ENCODE measurements around the gene AGO4. TPM values are rescaled to one million over a fixed set of nuclear protein-coding genes. Genes with fewer than 3 reads are reported as not detected.

The AGO4 gene
- total and polyA plus RNA-seq, 2 of the 8 experiments (the other 6 are each of a cell fraction or from before 2014, with no cell fraction given): 5.5 to 7.7 TPM

DNA sequence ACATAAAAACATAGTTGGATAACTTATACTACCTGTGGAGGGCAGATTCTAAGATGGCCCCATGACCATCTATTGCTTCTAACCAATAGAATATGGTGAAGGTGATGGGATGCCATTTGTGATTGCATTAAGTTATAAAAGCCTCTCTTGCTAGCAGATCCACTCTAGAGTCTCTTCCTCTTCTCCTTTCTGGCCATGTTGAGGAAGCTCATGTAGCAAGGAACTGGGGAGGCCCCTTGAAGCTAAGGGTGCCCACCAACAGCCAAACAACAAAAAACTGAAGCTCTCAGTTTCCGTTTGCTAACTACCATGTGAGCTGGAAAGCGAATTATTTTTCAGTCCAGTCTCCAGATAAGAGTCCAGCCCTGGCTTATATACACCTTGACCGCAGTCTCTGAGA lies 59.2 kb downstream of the AGO4 start:
- no peak overlapping the region for H3K56ac ChIP-seq (replicated peaks; ENCODE audit: insufficient read length, low read depth, low read length)
- no peak overlapping the region for H3K14ac ChIP-seq (ENCODE audit: insufficient read length)
- no peak overlapping the region for H4K5ac ChIP-seq (ENCODE audit: insufficient read length, low read depth, low read length)
- H3K4me3 ChIP-seq (ENCODE audit: extremely low read depth in 1 of 4, insufficient read depth in 2 of 4, low read depth in 3 of 4, low read length in 4 of 4): no peak overlapping the region
- no peak overlapping the region for H4K8ac ChIP-seq (ENCODE audit: extremely low read depth, insufficient read depth, low read length)
- no peak overlapping the region for H2BK15ac ChIP-seq (ENCODE audit: low read length)
- no peak overlapping the region for H2BK20ac ChIP-seq (ENCODE audit: low read length)
- H2BK120ac ChIP-seq (replicated peaks; ENCODE audit: low read depth, low read length): no peak overlapping the region
- no peak for DNase-seq (ENCODE audit: low read depth in 1 of 2, low spot score in 2 of 2)
- H3K4me2 ChIP-seq (ENCODE audit: insufficient read depth in 1 of 2, low read depth in 2 of 2, low read length in 2 of 2): no peak overlapping the region
- no peaks in the 10 kb centered on the region for H3K9me3 ChIP-seq (ENCODE audit: insufficient read depth in 2 of 2, low read depth in 1 of 2, low read length in 1 of 2)
- no peak overlapping the region for H3K23ac ChIP-seq (ENCODE audit: insufficient read length)
- no peaks in the 10 kb centered on the region for H3K79me2 ChIP-seq (ENCODE audit: control insufficient read depth in 1 of 2, insufficient read depth in 2 of 2, low read length in 2 of 2)
- H2AK5ac ChIP-seq (ENCODE audit: low read depth, low read length): no peak overlapping the region
- H4K20me1 ChIP-seq (replicated peaks in 1 of 2; ENCODE audit: control insufficient read depth in 1 of 2, insufficient read depth in 2 of 2, low read length in 2 of 2): no peaks in the 10 kb centered on the region
- no peaks in the 10 kb centered on the region; the same call in 1 of the 2 replicates for H3K23me2 ChIP-seq (ENCODE audit: low read depth, low read length)
- no peaks in the 10 kb centered on the region for H3K79me1 ChIP-seq (ENCODE audit: low read depth, low read length)
- H3K36me3 ChIP-seq (ENCODE audit: control insufficient read depth in 2 of 4, insufficient read depth in 4 of 4, low read length in 3 of 4): no peaks in the 10 kb centered on the region
- FAIRE-seq: no peak
- no peak overlapping the region for H2AFZ ChIP-seq (ENCODE audit: low read length)
- H3K9ac ChIP-seq (replicated peaks in 1 of 4; ENCODE audit: extremely low read depth in 1 of 4, low read depth in 3 of 4, low read length in 3 of 4): no peak overlapping the region
- no peak overlapping the region for H4K91ac ChIP-seq (replicated peaks; ENCODE audit: insufficient read length, low read length)
- no peak overlapping the region for H3K27ac ChIP-seq (ENCODE audit: low read depth, low read length)
- WGBS, 2 experiments (ENCODE audit: extremely low coverage in 1 of 2, insufficient coverage in 1 of 2, insufficient read length in 1 of 2, insufficient replicate concordance in 2 of 2, low coverage in 1 of 2, low lambda C conversion rate in 2 of 2, missing lambda C conversion rate in 1 of 2): 95% methylated on average over 3 of the region's 3 CpGs; no CpG with 5 or more reads in 1 of the 2 experiments
- H2BK12ac ChIP-seq (ENCODE audit: low read depth, low read length): no peak overlapping the region
- H2BK5ac ChIP-seq (ENCODE audit: low read depth, low read length): no peak overlapping the region
- ChIA-PET POLR2A (ENCODE audit: partially characterized antibody) (interaction anchor here (1.0 kb wide), 1 partner anchor 12 kb away, joined by 3 read pairs; no protein-coding TSS in a partner anchor), CTCF (ENCODE audit: partially characterized antibody) (interaction anchor here (0.6 kb wide), 1 partner anchor 22 kb away, joined by 3 read pairs; no protein-coding TSS in a partner anchor)
- no peaks in the 10 kb centered on the region for H3K4me1 ChIP-seq (replicated peaks in 1 of 4; ENCODE audit: control insufficient read depth in 3 of 4, insufficient read depth in 4 of 4, low read length in 3 of 4)
- no peaks in the 10 kb centered on the region for H3K27me3 ChIP-seq (replicated peaks in 1 of 4; ENCODE audit: control insufficient read depth in 3 of 4, extremely low read depth in 1 of 4, insufficient read depth in 3 of 4, low read length in 3 of 4)
- no peak overlapping the region for H3K18ac ChIP-seq (ENCODE audit: extremely low read depth, low read length)
- no peak overlapping the region for H3K4ac ChIP-seq (replicated peaks; ENCODE audit: insufficient read length, low read depth, low read length)
- no peak for TF ChIP-seq TAF1 (IDR thresholded peaks at IDR 0.05; ENCODE audit: low read depth, low read length)
- TF ChIP-seq RFX5 (IDR thresholded peaks at IDR 0.05; ENCODE audit: borderline replicate concordance, low read depth, low read length): no peak
- TF ChIP-seq, protein P1, sequence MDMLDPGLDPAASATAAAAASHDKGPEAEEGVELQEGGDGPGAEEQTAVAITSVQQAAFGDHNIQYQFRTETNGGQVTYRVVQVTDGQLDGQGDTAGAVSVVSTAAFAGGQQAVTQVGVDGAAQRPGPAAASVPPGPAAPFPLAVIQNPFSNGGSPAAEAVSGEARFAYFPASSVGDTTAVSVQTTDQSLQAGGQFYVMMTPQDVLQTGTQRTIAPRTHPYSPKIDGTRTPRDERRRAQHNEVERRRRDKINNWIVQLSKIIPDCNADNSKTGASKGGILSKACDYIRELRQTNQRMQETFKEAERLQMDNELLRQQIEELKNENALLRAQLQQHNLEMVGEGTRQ (IDR thresholded peaks at IDR 0.05; ENCODE audit: low read length): no peak
- no peak for TF ChIP-seq MAFK (IDR thresholded peaks at IDR 0.05; ENCODE audit: low read depth, low read length)
- TF ChIP-seq CTBP2 (IDR thresholded peaks at IDR 0.05; ENCODE audit: borderline replicate concordance, insufficient read depth, insufficient read length, low read length): no peak
- TF ChIP-seq SP1 (IDR thresholded peaks at IDR 0.05; ENCODE audit: low read depth, low read length): no peak
- no peak for TF ChIP-seq POU5F1 (IDR thresholded peaks at IDR 0.05; ENCODE audit: low read depth, low read length)
- no peak for TF ChIP-seq RNF2 (IDR thresholded peaks at IDR 0.05; ENCODE audit: borderline replicate concordance, low read depth, low read length, missing control alignments, poor library complexity, severe bottlenecking)
- TF ChIP-seq, protein P2, sequence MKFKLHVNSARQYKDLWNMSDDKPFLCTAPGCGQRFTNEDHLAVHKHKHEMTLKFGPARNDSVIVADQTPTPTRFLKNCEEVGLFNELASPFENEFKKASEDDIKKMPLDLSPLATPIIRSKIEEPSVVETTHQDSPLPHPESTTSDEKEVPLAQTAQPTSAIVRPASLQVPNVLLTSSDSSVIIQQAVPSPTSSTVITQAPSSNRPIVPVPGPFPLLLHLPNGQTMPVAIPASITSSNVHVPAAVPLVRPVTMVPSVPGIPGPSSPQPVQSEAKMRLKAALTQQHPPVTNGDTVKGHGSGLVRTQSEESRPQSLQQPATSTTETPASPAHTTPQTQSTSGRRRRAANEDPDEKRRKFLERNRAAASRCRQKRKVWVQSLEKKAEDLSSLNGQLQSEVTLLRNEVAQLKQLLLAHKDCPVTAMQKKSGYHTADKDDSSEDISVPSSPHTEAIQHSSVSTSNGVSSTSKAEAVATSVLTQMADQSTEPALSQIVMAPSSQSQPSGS (IDR thresholded peaks at IDR 0.05; ENCODE audit: low read length): no peak
- no peak for TF ChIP-seq CEBPB (IDR thresholded peaks at IDR 0.05; ENCODE audit: low read depth, low read length)
- TF ChIP-seq SP4 (IDR thresholded peaks at IDR 0.05; ENCODE audit: low read length): no peak
- no peak for TF ChIP-seq CBX8 (IDR thresholded peaks at IDR 0.05; ENCODE audit: borderline replicate concordance, low read depth, low read length)

Data from H1 (cell line).